Measurements from ENCODE around the gene HIVEP3.

HIVEP3 gene

GRCh38 chr1:41809692-41810091 lies 109.0 kb downstream of the HIVEP3 start:
- DNase-seq = no peak

GRCh38 chr1:41807390-41807789 lies 111.3 kb downstream of the HIVEP3 start:
- no peak for DNase-seq

- DNase-seq = no peak
Measured at GRCh38 chr1:41806472-41807155, 112.1 kb downstream of the HIVEP3 start.

- no peak for DNase-seq
Measured at GRCh38 chr1:41805771-41806471, 112.8 kb downstream of the HIVEP3 start.

- no peak for DNase-seq
Measured at GRCh38 chr1:41804176-41804575, 114.5 kb downstream of the HIVEP3 start.

GRCh38 chr1:41803656-41804055 lies 115.1 kb downstream of the HIVEP3 start:
- no peak for DNase-seq

- DNase-seq = no peak
Measured at GRCh38 chr1:41802532-41803501, 115.9 kb downstream of the HIVEP3 start.

GRCh38 chr1:41800311-41800829 lies 118.4 kb downstream of the HIVEP3 start:
- DNase-seq = no peak

- no peak for DNase-seq
Measured at GRCh38 chr1:41799723-41800122, 119.0 kb downstream of the HIVEP3 start.

GRCh38 chr1:41799205-41799604 lies 119.5 kb downstream of the HIVEP3 start:
- no peak for DNase-seq

GRCh38 chr1:41795205-41795762 lies 123.4 kb downstream of the HIVEP3 start:
- DNase-seq = no peak

- DNase-seq = no peak
Measured at GRCh38 chr1:41794031-41794430, 124.7 kb downstream of the HIVEP3 start.

- DNase-seq = no peak
Measured at GRCh38 chr1:41792485-41792770, 126.3 kb downstream of the HIVEP3 start.

GRCh38 chr1:41791667-41792484 lies 126.8 kb downstream of the HIVEP3 start:
- DNase-seq = no peak

- DNase-seq = no peak
Measured at GRCh38 chr1:41790351-41790750, 128.4 kb downstream of the HIVEP3 start.

GRCh38 chr1:41789661-41790330 lies 128.9 kb downstream of the HIVEP3 start:
- no peak for DNase-seq

GRCh38 chr1:41788427-41788826 lies 130.3 kb downstream of the HIVEP3 start:
- no peak for DNase-seq

- DNase-seq = no peak
Measured at GRCh38 chr1:41784531-41785274, 134.0 kb downstream of the HIVEP3 start.

GRCh38 chr1:41783189-41783639 lies 135.5 kb downstream of the HIVEP3 start:
- no peak for DNase-seq

- DNase-seq = no peak
Measured at GRCh38 chr1:41780916-41781315, 137.8 kb downstream of the HIVEP3 start.

GRCh38 chr1:41780322-41780721 lies 138.4 kb downstream of the HIVEP3 start:
- DNase-seq = no peak

Data from NCI-H1436 (cell line).